CD14-positive monocyte (primary cell): ENCODE data around the gene CLSTN3. TPM values are rescaled to one million over a fixed set of nuclear protein-coding genes. Genes with fewer than 3 reads are reported as not detected.
A peak's percentile ranks its signal among the peaks of the same experiment; 100 is the strongest.

Experiments used
- DNase-seq, 3 donors: peaks; one replicate each; pipeline ENCODE4 v3.0.0-alpha.2; 2011 to 2022
- H2AFZ ChIP-seq: 2 replicates; pipeline ENCODE4 v1.6.0; 2012; ENCODE audit warnings: mild to moderate bottlenecking, low read depth, low read length, inconsistent platforms; ENCODE audit not compliant: insufficient read depth, poor library complexity, severe bottlenecking
- H3K27ac ChIP-seq, 2 donors: 1 replicate in 1 of 2; 2 replicates in 1 of 2; pipeline ENCODE4 v1.5.1; 2012 to 2013; ENCODE audit warnings: low read length in 2 of 2, control low read depth in 1 of 2, inconsistent platforms in 1 of 2, low read depth in 1 of 2, mild to moderate bottlenecking in 1 of 2
- H3K27me3 ChIP-seq, 2 donors: one replicate each; pipeline versions ENCODE4 v1.6.0 to v1.6.1; 2011 to 2013; ENCODE audit warnings: low read length in 2 of 2; ENCODE audit not compliant: control insufficient read depth in 2 of 2, insufficient read depth in 2 of 2
- H3K36me3 ChIP-seq, 2 donors: replicated peaks in 1 of 2; 1 replicate in 1 of 2; 2 replicates in 1 of 2; pipeline versions ENCODE4 v1.5.1 to v1.6.1; 2012 to 2013; ENCODE audit warnings: low read length in 2 of 2, control low read depth in 1 of 2, inconsistent platforms in 1 of 2, mild to moderate bottlenecking in 1 of 2; ENCODE audit not compliant: insufficient read depth in 2 of 2, control insufficient read depth in 1 of 2
- H3K4me1 ChIP-seq, 2 donors: 1 replicate in 1 of 2; 2 replicates in 1 of 2; pipeline versions ENCODE4 v1.5.1 to v1.6.1; 2012 to 2013; ENCODE audit warnings: low read length in 2 of 2, control low read depth in 1 of 2, inconsistent platforms in 1 of 2, mild to moderate bottlenecking in 1 of 2, moderate library complexity in 1 of 2; ENCODE audit not compliant: insufficient read depth in 2 of 2, control insufficient read depth in 1 of 2
- H3K4me2 ChIP-seq: replicated peaks from 2 replicates; pipeline ENCODE3; 2012; ENCODE audit warnings: low read length, moderate library complexity, mild to moderate bottlenecking; ENCODE audit not compliant: poor library complexity, severe bottlenecking; ENCODE audit errors: extremely low read depth
- H3K4me3 ChIP-seq, 3 experiments: fragments of 200-600 bp in 1 of 3; sonication (generic) in 1 of 3; replicated peaks in 1 of 3; 1 replicate in 2 of 3; 2 replicates in 1 of 3; pipeline ENCODE4 v1.5.1; 2011 to 2013; ENCODE audit warnings: low read length in 3 of 3, mild to moderate bottlenecking in 3 of 3, control low read depth in 2 of 3, low read depth in 2 of 3, inconsistent platforms in 1 of 3, moderate library complexity in 1 of 3
- H3K79me2 ChIP-seq: 2 replicates; pipeline ENCODE4 v1.6.0; 2012; ENCODE audit warnings: mild to moderate bottlenecking, control low read depth, inconsistent platforms, low read length, moderate library complexity; ENCODE audit not compliant: insufficient read depth
- H3K9ac ChIP-seq: 2 replicates; pipeline ENCODE4 v1.6.0; 2017; ENCODE audit warnings: low read length, mild to moderate bottlenecking; ENCODE audit not compliant: insufficient read depth, poor library complexity, severe bottlenecking
- H3K9me3 ChIP-seq, 2 donors: replicated peaks in 1 of 2; 1 replicate in 1 of 2; 2 replicates in 1 of 2; pipeline versions ENCODE4 v1.5.1 to v1.6.1; 2012 to 2013; ENCODE audit warnings: low read length in 2 of 2, control low read depth in 1 of 2; ENCODE audit not compliant: control insufficient read depth in 1 of 2, insufficient read depth in 1 of 2
- H4K20me1 ChIP-seq: 2 replicates; pipeline ENCODE4 v1.6.0; 2012; ENCODE audit warnings: mild to moderate bottlenecking, low read length, control low read depth, moderate library complexity; ENCODE audit not compliant: insufficient read depth
- H3K27ac Mint-ChIP-seq, 7 donors: one replicate each; pipeline ENCODE4 v1.8.0; 2020; ENCODE audit warnings: mild to moderate bottlenecking in 7 of 7, mixed read lengths in 7 of 7, moderate library complexity in 6 of 7, inconsistent platforms in 2 of 7
- H3K27me3 Mint-ChIP-seq, 3 donors: one replicate each; pipeline ENCODE4 v1.8.0; 2021 to 2022; ENCODE audit warnings: low read depth in 3 of 3, mild to moderate bottlenecking in 3 of 3, mixed read lengths in 3 of 3, moderate library complexity in 3 of 3, inconsistent platforms in 1 of 3
- H3K36me3 Mint-ChIP-seq, 2 donors: one replicate each; pipeline ENCODE4 v1.8.0; 2020; ENCODE audit warnings: mixed read lengths in 2 of 2, inconsistent platforms in 1 of 2, mild to moderate bottlenecking in 1 of 2
- H3K4me1 Mint-ChIP-seq: one replicate; pipeline ENCODE4 v1.8.0; 2020; ENCODE audit warnings: mild to moderate bottlenecking, mixed read lengths
- H3K4me3 Mint-ChIP-seq, 2 donors: one replicate each; pipeline ENCODE4 v1.8.0; 2020; ENCODE audit warnings: mild to moderate bottlenecking in 2 of 2, mixed read lengths in 2 of 2, moderate library complexity in 1 of 2
- H3K9me3 Mint-ChIP-seq, 7 donors: one replicate each; pipeline ENCODE4 v1.8.0; 2020 to 2022; ENCODE audit warnings: mixed read lengths in 7 of 7, mild to moderate bottlenecking in 6 of 7, moderate library complexity in 6 of 7, inconsistent platforms in 2 of 7
- CTCF ChIP-seq: fragments of 200-600 bp; IDR thresholded peaks from one replicate; pipeline ENCODE4 v1.8.0; 2022; ENCODE audit warnings: antibody characterized with exemption, mild to moderate bottlenecking
- WGBS: methylation state at CpG from one replicate; pipeline ENCODE4 v1.1.5; 2013; ENCODE audit warnings: missing lambda C conversion rate; ENCODE audit not compliant: insufficient coverage; 5-methylcytosine and 5-hydroxymethylcytosine counted together
- intact Hi-C, 2 donors: fragments of 100-400 bp; cut with micrococcal nuclease; formaldehyde crosslinking; loops; one replicate each; pipeline versions ENCODE4 v1.15.0 to v1.15.1; 2023
- polyA plus RNA-seq, 3 donors: library from polyadenylated mRNA; depleted of rRNA in 1 of 3; unstranded in 2 of 3; stranded (reverse) in 1 of 3; fragments of 300-500 nt in 2 of 3; fragments of >200 nt in 1 of 3; fragmentation: Illumina TruSeq in 2 of 3; gene quantifications; 1 replicate in 2 of 3; 2 replicates in 1 of 3; pipeline ENCODE4 v1.2.3, GENCODE V29; 2012 to 2021

CLSTN3 gene
- polyA plus RNA-seq, 3 donors: 13.7 TPM; not detected in 2

GRCh38 chr12:7108796-7109571, 21.2 kb upstream of the CLSTN3 start, which contains the start of gene C1RL:
Gene C1RL, minus strand, starts transcription at chr12:7109214. Its CDS starts 34 bp downstream, at chr12:7109180.
- H3K27me3 Mint-ChIP-seq: peaks cover 0 to 2% (median 0%) of the 10 kb centered on the region in 3 donors
- H3K79me2 ChIP-seq: peaks cover 29% of the 10 kb centered on the region
- peak within 1 kb of the TSS; percentile 60 to 85 (median 79) for H3K4me3 ChIP-seq
- intact Hi-C loops: loop anchor here (2.0 to 5.0 kb wide), 2 partner anchors 187 to 240 kb away; no protein-coding TSS in a partner anchor
- peaks cover 0 to 10% (median 6%) of the 10 kb centered on the region in 7 donors for H3K9me3 Mint-ChIP-seq
- H3K4me1 Mint-ChIP-seq: peaks cover 33% of the 10 kb centered on the region
- peaks cover 0 to 5% of the 10 kb centered on the region in 2 donors for H3K9me3 ChIP-seq
- peak within 1 kb of the TSS; percentile 86 to 95 for H3K4me3 Mint-ChIP-seq
- H4K20me1 ChIP-seq: peaks cover 2% of the 10 kb centered on the region
- H3K4me2 ChIP-seq: peak within 1 kb of the TSS; percentile 90
- 0% methylated on average over 7 of the region's 23 CpGs for WGBS
- peak within 1 kb of the TSS; percentile 72 to 77 for H3K27ac ChIP-seq
- H3K4me1 ChIP-seq: peaks cover 18 to 19% of the 10 kb centered on the region in 2 donors
- TF ChIP-seq CTCF: peak; percentile 95
- H3K36me3 ChIP-seq: peaks cover 7 to 22% of the 10 kb centered on the region in 2 donors
- H2AFZ ChIP-seq: peak within 1 kb of the TSS; percentile 92
- peaks cover 26 to 37% of the 10 kb centered on the region in 2 donors for H3K36me3 Mint-ChIP-seq
- peak within 1 kb of the TSS; percentile 88 to 97 (median 92) for H3K27ac Mint-ChIP-seq
- H3K9ac ChIP-seq: peak within 1 kb of the TSS; percentile 62
- DNase-seq: peak; percentile 75 to 87 (median 85)
- no peaks in the 10 kb centered on the region for H3K27me3 ChIP-seq

GRCh38 chr12:7109572-7109920, 20.6 kb upstream of the CLSTN3 start:
- Mint-ChIP-seq H3K4me3 (peak overlapping the region; percentile 86 to 94), H3K27me3 (peaks cover 0 to 2% (median 0%) of the 10 kb centered on the region in 3 donors), H3K9me3 (peaks cover 0 to 10% (median 6%) of the 10 kb centered on the region in 7 donors), H3K4me1 (peaks cover 33% of the 10 kb centered on the region), H3K27ac (peak overlapping the region in 3 of 7 donors; percentile 87 to 97 (median 88)), H3K36me3 (peaks cover 27 to 36% of the 10 kb centered on the region in 2 donors)
- DNase-seq: no peak
- Histone ChIP-seq H3K9ac (peak overlapping the region; percentile 7), H3K27ac (no peak overlapping the region), H3K27me3 (no peaks in the 10 kb centered on the region), H3K79me2 (peaks cover 29% of the 10 kb centered on the region), H4K20me1 (no peaks in the 10 kb centered on the region), H3K9me3 (peaks cover 0 to 5% of the 10 kb centered on the region in 2 donors), H2AFZ (peak overlapping the region; percentile 44), H3K4me1 (peaks cover 18 to 19% of the 10 kb centered on the region in 2 donors), H3K4me3 (peak overlapping the region in 1 of 3 experiments; percentile 85), H3K36me3 (peaks cover 3 to 16% of the 10 kb centered on the region in 2 donors), H3K4me2 (peak overlapping the region; percentile 90)
- no CpG with 5 or more reads among the region's 5 CpGs for WGBS
- TF ChIP-seq CTCF: no peak
- intact Hi-C loops: loop anchor here (2.0 to 5.0 kb wide), 2 partner anchors 187 to 241 kb away; no protein-coding TSS in a partner anchor
